B cell (primary cell): ENCODE results near the gene PLEKHO2.

Experiments used
- EZH2 ChIP-seq: IDR thresholded peaks from 2 replicates; pipeline ENCODE4 v1.6.1; 2012; ENCODE audit warnings: borderline replicate concordance, low read depth, mild to moderate bottlenecking, moderate library complexity, low read length; ENCODE audit not compliant: insufficient read depth, poor library complexity, severe bottlenecking
- TF ChIP-seq, protein P1 (sequence below): fragments of 200-600 bp; IDR thresholded peaks from one replicate; pipeline ENCODE4 v1.8.0; 2022; ENCODE audit warnings: antibody characterized with exemption, mild to moderate bottlenecking

GRCh38 chr15:64813075-64813474 is 28.6 kb upstream of the PLEKHO2 start:
- TF ChIP-seq, protein P1, sequence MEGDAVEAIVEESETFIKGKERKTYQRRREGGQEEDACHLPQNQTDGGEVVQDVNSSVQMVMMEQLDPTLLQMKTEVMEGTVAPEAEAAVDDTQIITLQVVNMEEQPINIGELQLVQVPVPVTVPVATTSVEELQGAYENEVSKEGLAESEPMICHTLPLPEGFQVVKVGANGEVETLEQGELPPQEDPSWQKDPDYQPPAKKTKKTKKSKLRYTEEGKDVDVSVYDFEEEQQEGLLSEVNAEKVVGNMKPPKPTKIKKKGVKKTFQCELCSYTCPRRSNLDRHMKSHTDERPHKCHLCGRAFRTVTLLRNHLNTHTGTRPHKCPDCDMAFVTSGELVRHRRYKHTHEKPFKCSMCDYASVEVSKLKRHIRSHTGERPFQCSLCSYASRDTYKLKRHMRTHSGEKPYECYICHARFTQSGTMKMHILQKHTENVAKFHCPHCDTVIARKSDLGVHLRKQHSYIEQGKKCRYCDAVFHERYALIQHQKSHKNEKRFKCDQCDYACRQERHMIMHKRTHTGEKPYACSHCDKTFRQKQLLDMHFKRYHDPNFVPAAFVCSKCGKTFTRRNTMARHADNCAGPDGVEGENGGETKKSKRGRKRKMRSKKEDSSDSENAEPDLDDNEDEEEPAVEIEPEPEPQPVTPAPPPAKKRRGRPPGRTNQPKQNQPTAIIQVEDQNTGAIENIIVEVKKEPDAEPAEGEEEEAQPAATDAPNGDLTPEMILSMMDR, result no peak
- TF ChIP-seq EZH2, result no peak
